Measurements from ENCODE around the gene MARCHF3.
"Not testable (repeated sequence)": the region's sequence is repeated elsewhere in the genome, so short reads cannot be mapped to it uniquely, and the experiment has no call there.

MARCHF3 gene

DNA sequence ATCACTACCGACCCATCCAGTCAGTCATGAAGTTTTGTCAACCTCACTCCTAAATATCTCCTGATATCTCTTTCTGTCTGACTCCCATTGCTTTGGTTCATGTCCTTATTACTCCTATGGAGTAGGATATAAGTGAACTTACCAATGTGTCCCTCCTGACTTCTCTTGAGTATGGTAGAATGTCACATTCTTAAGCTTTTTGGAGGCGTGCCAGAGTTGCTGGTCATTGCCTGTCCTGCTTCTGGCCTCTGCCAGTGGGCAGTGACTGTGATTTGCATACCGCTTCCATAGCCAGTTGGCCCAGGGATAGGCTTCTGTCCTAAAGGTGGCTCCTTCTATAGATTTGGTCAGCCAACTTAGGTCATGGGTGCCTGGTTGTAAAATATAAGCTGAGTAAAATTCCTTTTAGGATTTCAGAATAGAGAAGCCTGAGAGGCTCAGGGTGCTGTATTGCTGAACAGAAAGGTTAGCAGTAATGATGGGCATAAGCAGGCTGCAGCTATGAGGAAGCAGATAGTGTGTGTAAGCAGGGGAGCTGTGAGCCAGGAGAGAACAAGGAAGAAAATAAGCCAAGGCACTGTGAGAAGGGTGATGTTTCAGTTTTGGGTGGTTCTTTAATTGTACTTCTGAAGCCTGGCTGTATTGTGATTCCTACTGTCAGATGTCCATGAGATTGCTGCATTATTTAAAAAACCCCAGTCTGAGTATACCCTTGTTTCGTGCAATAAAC, 16.1 kb upstream of the MARCHF3 start:
- no peak for DNase-seq

DNA sequence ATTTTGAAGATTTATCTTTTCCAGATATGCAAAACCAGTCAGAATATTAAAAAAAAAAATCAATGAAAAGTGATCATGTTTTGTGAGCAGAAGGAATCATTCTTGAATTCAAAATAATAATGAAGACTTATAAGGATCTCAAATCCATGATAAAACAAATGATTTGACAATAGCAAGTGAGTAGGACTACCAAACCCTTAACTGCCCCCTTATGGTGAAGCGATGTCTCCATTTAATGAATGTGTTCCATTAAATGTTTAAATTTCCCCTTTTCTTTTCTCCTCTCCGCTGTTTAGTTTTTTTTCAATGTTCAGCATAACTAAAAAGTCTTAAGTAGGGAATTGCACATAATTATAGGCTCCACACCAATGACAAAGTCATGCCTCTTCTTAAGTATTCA, 12.2 kb upstream of the MARCHF3 start:
- no peak for DNase-seq

DNA sequence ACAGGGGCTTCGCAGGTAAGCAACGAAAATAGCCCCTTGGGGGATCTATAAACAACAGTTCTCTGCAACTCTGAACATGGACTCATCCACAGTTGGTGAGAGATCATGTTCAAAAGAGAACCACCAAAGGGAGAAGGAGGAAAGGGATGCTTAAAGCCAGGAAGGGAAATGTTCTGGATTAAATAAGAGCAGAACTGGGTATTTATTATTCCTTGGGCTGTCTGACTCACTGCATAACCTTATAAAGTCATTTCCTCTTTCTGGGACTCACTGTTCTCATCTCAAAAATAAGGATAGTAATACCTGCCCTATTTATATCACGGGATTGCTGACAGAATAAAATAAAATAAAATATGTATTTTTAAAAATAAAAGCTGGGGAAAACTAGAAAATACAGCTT, 11.2 kb upstream of the MARCHF3 start:
- no peak for DNase-seq

DNA sequence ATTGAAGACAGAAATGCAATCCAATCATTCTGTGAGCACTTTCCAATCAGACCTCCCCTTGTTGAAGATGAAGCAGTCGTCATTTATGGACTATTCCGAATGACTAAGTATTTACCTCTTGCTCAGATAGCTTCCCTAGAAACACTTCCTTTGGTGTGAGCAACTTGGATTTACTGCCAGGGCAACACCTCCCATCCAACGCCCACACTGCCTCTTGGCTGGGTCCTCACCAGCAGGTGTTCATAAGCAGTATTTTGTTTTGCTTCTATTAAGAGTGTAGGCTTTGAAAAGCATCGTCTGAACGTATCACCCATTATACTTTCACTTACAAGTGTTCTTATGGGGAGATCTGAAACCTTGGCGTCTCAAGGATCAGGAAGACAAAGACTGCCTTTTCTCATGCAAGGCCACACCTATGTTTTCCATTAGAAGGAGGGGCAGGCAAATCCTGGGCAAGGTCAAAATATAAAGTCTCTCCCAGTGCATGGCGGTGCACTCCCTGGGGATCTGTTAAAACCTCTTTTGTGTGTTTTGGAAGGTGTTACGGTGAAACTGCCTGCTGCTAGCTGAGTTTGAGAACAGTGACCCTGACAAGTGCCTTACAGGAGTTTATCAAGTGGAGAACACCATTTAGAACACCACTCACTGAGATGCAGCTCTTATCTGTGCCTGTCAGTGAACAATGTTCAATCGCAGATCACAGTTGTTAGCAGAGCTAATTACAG, 10.6 kb upstream of the MARCHF3 start:
- no peak for DNase-seq

DNA sequence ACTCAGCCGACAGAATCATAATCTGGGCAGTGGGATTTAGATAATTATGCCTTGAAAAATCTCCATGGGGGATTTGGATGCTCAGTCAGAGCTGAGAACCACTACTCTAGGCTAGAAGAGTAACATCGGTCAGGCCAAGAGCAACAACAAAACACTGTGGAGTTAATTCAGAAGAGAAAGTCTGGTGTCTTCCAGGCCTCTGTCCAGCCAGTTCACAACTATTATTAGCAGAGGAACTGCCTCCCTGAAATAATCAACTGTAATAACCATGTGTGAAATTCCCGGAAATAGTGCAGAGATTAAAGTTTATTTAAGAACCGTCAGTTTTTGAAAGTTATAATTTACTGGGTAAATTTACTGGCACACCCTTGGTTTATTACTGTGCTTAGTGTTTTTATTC, 8.2 kb upstream of the MARCHF3 start:
- no peak for DNase-seq

DNA sequence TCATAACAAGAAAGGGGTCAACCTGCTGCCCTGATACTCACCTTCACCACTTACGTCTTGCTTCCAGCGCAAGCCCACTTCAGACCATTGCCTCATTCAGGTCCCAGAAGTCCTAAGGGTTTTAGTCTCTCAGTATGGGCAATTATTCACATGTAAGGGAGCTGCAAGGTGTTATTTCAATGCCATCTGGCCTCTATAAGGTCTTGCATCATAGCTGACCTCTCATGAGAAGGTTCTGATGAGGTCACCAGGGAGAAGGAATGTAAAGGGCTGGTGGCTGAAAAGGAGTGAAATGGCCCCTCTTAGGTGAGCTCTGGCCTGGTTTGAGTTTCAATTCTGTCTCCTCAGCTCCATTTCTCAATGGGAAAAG, 1.5 kb upstream of the MARCHF3 start:
- DNase-seq, result no peak

DNA sequence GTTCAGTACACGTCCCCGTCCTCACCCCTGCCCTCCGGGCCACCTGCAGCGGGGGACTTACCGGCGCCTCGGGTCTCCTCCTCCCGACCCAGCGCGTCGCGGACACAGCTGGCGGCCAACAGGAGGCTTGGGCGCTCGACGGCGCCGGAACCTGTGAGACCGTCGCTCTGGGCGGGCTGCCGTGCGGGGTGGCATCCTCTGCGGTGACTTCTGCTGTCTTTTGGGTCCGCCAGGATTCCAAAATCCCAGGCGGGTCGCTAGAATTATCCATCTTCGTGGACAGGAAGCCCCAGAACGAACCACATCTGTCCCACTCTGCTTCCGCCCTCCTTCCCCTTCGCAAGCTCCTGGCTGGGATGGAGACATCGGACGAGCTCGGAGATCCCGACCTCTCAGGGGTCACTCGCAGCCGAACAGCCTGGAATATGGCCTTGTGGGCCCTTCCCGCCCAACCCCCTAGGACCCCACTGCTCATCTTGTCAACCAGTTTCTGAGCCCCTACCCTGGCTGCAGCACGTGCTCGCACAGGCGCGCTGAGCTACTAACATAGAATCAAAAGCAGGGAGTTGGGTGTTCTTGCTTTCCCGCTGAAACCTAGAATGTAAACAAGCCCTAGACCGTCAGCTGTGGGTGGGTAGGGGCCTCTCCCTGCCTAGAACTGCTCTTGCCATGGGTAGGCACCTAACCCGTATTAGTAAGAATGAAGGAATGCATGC, 947 bp upstream of the MARCHF3 start:
- no peak for DNase-seq

DNA sequence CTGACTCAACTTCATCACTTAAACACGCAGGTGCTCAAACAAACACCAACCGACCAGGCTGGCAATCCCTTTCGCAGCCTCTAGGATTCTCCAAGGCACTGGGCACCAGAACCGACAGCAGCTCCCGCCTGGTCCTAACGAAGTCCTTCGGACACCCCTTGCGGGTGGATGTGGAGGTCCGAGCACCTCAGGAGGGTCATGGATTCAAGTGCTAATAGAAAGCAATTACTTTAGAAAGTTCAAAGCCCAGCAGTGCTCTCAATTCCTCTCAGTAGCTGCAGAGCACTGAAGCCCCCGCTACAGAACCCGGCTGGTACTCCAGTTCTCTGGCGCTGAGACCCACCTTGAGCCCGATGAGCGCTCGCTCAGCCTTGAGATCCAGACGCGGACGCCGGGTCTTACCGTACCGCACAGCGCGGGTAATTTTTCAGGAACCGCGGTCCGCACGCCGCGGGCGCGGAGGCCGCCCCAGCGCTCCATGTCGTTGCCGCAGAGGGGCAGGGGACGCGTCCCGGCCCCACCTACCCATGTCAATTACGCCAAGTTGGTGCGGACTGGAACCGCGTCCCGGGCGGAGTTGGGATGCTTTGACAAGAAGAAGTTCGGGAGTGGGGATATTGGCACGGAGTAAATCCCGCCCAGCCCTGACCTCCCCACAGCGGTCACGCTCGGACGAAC, 638 bp downstream of the MARCHF3 start:
- DNase-seq, result no peak

DNA sequence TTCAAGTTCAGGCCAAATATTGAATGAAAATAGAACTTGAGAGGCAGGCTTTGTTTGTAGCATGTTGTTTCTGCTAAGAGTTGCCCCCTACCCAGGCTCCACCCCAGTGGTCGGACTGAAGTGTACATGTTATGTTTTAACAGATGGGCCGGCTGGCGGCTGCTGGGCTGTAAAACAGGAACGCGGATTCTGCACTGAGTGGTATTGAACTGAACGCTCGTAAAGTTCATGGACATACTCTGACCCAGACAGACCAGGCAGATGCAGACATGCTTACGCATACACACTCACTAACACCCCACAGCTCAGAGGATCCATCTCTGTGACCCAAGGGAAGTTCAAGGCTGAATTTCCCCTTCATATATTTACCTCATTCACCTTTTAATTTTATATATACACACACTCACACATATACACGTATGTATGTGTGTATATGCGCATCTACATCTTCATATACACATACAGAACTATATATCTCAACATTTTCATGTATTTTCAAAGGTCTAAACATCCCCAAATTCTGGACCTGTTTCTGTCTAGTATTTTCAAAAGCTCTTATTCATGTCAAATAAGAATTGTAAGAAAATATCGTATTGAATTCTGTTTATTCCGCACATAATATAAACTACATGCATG, 1.4 kb downstream of the MARCHF3 start:
- DNase-seq, result no peak

DNA sequence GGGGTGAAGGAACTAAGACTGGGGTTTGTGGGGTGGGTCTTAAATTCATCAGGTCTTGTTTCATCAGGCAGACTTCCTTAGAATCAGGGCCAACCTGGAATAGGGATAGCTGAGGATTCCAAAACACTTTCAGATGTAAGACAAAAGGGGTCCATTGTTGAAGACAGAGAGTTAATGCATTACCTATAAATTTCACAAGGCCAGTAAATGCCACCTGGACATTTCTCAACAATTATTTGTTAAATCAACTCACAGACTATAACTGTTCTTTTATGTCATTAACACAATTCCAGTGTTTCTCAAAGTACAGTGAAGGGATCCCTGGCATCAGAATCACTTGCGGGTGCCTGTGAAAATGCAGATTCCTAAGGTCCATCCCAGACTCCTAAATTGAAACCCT, 2.8 kb downstream of the MARCHF3 start:
- DNase-seq, result no peak

DNA sequence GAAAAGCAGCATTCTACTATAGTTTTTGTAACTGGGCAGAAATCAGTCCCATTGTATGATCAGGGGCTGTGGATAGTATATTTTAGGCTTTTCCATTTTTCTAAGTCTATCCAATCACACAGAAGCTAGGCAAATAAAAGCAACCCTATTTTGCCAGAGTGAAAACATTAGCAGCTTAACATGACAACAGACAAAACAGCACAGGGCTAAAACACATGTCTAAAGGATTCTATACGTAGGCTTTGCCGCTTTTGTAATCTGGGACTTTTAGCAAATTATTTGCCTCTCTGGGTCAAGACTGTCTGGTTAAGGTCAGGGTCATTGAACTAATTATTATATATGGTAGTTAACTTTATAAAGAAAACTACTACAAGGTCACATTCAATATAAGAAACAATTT, 4.2 kb downstream of the MARCHF3 start:
- no peak for DNase-seq

DNA sequence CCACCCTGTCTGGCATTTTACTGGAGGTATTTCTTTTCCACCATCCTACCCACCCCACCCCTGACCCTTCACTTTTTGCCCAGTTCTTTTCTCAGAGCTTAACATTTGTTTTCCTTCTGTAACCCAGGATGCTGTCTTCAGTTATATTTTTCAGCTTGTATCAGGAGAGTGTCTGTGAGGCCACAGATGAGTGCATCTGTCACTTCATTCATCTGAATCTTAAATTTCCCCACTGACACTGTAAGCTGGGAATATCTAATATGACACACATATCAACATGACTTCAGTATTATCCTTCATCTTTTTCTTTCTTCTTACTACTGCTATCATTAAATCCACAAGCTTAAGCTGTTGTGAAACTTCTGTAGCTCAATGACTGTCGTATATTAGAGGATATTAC, 4.9 kb downstream of the MARCHF3 start:
- no peak for DNase-seq

DNA sequence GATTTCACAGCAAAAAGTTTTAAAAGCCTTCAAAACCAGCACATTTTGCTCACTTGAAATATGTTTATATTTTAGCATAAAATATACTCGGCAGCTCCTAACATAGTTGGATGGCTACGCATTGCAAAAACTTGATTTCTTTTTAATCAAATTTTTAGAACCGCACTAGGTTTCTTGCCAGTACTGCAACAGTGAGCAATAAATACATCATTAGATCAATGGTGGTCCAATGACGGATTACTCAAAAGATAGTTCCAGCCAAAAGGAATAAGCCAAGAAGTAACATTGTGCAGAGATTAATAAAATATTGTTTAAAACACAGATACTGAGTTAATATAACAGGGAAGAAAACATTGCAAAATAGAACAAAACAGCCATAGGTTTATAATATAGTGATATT, 5.5 kb downstream of the MARCHF3 start:
- no peak for DNase-seq

DNA sequence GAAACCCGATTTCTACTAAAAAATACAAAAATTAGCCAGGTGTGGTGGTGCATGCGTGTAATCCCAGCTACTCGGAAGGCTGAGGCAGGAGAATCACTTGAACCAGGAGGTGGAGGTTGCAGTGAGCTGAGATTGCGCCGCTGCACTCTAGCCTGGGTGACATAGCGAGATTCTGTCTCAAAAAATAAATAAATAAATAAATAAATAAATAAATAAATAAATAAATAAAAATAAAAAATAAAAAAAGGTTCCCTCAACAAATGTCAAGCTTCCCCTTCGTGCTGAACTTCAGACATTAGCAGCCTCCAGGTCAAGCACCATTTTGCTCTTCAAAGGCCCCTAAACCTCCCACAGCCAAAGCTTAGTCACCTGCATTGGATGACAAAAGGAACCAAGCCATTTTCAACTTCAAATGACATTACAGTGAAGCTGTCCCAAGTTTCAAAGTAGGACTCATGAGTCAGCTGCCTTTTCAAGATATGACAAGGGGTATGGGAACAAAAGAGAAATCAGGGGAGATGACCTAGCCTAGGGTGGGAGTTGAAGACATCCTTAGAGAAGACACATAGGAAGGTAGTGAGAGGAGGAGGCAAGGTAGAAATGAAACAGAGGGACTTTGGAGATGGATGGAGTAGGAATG, 6.7 kb downstream of the MARCHF3 start:
- not testable (repeated sequence) for DNase-seq

DNA sequence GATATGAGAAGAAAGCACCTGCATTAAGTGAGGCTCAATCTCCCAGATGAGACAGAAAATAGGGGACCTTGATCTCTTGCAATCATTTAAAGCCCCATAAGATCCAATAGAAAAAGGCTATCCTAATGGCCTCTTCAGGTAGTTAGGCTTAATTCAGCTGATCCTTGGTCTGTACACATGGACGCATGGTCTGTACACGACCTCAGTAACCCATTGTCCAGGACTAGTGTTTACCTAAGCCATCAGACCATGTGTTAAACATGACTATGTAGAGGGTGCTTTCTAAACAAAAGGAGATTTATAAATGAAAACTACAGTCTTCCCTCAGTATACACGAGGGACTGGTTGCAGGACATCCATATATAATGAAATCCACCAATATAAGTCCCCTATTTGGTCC, 7.5 kb downstream of the MARCHF3 start:
- no peak for DNase-seq

DNA sequence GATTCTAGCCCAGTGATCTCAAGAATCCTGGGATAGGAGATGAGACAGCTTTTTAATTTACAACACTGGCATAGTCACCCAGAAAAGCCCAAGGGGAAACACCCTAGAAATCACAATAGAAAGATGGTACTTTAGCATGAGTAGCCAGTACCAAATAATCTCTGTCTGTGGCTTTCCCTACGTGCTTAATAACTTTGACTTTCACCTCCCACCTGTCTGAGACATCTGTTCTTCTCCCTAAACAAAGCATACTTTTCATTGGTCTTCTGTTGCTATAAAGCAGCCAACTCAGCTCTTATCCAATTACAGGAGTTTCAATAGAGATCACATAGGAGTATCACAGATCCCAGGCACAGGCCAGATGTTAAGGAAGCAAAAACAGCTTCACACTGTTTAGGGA, 10.4 kb downstream of the MARCHF3 start:
- DNase-seq, result no peak

DNA sequence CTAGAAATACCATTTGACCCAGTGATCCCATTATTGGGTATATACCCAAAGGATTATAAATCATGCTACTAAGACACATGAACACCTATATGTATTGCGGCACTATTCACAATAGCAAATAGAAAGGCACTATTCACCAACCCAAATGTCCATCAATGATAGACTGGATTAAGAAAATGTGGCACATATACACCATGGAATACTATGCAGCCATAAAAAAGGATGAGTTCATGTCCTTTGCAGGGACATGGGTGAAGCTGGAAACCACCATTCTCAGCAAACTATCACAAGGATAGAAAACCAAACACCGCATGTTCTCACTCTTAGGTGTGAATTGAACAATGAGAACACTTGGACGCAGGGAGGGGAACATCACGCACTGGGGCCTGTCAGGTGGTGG, 13.6 kb downstream of the MARCHF3 start:
- not testable (repeated sequence) for DNase-seq

DNA sequence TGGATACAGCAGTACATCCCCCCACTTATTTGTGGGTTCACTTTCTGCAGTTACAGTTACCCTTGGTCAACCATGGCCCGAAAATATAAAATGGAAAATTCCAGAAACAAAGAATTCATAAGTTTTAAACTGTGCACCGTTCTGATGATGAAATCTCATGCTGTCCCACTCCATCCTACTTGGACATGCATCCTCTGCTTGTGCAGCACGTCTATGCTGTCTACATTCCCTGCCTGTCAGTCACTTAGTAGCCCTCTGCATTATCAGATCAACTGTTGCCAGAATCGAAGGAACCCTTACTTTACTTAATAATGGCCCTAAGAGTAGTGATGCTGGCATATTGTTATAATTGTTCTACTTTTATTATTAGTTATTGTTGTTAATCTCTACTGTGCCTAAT, 14.6 kb downstream of the MARCHF3 start:
- no peak for DNase-seq

DNA sequence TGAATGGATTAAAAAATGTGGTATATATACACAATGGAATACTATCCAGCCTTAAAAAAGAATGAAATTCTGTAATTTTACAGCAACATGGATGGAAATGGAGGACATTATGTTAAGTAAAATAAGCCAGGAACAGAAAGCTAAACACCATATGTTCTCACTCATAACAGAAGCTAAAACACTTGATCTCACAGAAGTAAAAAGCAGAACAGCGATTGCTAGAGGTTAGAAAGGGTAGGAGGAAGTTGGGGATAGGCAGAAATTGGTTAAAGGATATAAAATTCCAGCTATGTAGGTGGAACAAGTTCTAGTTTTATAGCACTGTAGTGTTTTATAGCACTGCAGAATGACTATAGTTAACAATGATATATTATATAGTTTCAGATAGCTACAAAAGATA, 15.8 kb downstream of the MARCHF3 start:
- DNase-seq, result no peak

DNA sequence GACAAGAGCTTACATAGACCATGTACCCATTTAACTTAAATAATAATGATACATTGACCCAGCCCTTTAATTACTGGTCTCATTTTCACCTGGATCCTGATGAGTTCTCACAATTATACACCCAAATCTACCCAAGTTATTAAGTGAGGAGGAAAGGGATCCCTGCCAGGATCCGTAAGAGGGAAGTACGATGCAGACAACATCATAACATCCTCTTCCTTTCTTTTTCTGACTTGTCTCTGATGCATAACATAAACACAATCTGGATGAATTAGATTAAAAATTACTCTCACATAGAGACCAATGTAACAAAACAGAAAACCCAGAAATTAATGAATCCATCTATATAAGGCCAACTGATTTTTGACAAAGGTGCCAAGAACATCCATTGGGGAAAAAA, 17.0 kb downstream of the MARCHF3 start:
- no peak for DNase-seq

DNA sequence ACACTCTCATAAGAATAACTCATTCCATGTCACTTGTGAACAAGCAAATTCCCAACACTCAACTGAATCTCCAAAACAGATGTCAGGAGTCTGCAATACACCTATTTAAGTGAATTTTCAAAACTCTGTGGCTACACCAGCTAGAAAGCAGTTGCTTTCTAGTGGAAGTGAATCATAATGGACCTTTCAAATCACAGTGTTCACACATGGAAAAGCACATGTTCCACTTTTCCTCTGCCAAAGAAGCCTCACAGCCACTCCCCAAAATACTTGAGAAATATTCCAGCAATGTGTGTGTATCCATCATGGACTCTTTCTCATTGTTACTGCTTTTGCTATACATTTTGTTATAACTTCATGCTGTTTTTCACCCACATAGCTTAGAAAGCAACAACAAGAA, 17.4 kb downstream of the MARCHF3 start:
- DNase-seq, result no peak

DNA sequence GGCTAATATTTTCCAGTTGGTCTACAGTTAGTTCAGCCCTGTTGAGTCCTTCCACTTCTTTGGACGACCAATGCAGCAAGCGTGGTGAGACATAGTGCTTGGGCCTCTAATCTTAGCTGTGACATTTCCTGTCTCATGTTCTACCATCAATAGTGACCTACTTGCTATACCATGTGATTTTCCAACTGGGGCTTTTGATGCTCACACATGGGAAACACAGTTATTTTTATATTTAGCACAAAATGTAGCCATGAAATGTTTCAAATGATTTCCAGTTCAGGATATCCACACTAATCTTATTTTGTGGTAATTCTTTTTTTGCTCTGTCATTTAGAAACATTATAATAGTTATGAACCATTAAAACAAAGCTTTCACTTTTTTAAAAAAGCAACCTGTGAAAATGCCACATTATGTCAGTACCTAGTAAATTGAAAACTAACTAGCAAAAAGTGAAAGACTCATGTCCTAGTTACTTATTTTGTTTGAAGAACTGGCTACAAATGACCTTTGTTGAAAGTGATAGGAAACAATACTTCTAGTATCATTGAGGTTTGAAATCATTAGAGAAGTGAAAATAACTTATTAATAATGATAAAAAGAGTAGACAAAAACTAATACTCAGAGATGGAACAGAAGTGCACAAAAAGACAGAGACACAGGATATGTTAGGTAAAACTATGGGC, 18.3 kb downstream of the MARCHF3 start:
- DNase-seq, result no peak

All from NCI-H1694 treated with DMSO at 0.1 percent for 48 hours (cell line).